HL-60/S4 (cell line): ENCODE measurements around the gene TTC34.

ENCODE experiments used
- in situ Hi-C: fragments of 300-500 bp; cut with MboI; formaldehyde crosslinking; loops from 2 replicates; pipeline ENCODE4 v1.14.3; 2022; ENCODE audit warnings: low sequenced_read_pairs

Gene TTC34, protein sequence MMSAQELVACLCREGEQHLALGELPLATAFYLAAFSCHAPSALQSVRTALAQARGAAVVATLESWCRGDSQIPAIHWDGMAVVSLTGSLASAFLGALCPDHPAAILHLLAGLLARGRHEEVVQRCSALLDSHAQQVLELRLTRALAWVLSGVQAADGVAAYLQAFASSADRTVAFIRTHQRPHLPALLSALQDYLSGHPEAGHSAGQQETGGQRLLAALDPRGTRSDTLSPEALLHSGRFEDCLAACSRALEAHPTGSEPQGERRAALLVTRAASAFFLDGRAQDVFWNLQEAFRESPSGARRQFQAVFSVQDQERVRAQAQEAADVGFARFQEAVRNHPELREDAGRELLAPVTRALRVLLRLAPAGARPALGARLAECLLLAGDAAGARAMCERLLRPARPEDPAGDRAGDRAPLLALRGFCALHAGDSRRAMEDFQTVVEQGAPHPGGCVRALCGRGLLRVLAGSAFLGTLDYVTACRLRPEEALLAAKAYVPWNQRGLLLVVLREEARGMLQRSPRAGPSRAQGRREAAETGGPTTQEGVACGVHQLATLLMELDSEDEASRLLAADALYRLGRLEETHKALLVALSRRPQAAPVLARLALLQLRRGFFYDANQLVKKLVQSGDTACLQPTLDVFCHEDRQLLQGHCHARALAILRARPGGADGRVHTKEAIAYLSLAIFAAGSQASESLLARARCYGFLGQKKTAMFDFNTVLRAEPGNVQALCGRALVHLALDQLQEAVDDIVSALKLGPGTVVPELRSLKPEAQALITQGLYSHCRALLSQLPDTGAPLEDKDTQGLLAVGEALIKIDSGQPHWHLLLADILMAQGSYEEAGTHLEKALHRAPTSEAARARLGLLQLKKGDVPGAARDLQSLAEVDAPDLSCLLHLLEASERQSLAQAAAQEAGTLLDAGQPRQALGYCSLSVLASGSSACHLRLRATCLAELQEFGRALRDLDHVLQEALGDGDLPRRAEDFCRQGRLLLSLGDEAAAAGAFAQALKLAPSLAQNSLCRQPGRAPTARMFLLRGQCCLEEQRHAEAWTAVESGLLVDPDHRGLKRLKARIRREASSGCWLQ

DNA sequence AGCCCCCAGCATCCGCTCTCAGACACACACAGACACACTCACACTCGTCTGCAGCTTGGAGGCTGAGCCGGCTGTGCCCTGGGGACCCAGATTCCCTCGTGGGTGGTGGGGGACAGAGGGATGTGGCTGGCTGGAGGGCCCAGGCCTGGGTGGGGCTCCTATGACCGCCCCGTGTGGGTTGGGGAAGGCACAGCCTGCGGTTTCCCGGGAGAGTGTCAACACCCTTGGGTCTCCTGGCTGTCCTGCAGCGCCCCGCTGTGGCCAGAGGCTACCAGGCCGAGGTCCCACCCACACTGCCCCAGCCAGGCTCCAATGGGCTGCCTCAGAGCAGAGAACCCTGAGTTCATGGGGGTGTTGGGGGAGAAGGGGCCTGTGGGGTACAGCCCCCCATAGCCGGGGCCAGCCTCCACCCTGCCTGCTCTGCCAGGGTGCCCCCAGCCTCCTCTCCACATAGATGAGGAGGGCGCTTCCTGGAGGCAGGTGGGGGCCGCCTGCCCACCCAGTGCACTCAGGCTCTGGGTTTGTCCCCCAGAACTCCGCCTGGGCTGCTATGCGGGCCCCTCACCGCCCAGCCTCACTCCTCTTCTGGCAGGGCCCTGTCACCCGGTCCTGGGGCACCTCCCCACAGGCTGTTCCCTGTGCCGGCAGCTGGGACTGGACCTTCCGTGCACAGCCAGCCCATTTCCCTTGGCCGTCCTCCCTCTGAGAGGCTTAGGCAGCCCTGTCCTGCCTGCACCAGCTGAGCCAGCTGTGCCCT is at the start of gene TTC34:
Gene TTC34 (minus strand): TSS at position 159 of the 757 bp plus-strand sequence. CDS start 866 bp downstream, outside the sequence.
- in situ Hi-C loops, result loop anchor here (10.0 kb wide), 1 partner anchor 387 kb away; the partner anchor contains the start of gene PEX10

DNA sequence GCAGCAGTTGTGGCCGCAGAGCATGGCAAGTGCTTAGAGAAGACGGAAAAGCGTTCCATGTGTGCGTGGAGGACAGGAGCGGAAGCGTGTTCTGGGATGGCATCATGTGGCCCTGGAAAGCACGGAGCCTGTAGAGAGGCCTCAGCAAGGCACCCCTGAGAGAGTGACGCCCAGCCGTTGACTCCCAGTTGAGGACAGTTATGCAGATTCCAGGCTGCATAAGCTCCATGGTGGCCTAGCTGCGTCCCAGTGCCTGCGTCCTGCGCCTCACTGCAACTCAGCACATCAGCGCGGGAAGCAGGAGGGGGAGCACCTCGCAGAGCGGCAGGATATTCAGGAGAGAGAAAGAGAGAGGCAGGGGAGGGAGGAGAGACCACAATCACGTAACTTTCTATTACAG is 49.0 kb upstream of the TTC34 start:
- in situ Hi-C loops, result no loop called here

DNA sequence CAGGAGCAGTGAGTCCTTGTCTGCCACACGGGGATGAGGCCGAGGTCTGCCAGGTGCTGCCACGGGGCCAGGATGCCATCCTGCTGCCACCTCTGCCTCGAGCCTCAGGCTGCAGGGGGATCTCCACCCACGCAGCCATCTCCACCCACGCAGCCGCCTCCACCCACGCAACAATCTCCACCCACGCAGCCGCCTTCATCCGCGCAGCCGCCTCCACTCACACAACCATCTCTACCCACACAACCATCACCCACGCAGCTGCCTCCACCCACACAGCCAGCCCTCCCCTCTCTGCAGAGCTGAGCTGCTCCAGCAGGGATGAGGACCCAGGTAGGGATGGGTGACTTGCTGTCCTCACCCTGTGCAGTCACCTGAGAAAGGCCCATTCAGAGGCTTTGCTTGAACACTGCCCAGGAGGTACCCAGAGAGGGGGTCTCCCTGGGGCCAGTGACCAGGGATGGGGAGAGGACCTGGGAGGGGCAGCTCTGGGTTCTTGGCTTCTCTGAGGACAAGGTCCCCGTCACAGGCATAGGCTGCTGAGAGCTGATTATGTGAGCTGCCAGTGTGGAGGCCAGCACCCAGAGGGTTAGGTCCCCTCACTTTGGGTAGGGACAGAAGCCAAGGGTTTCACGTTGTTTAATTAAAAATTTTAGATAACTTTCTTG is 46.6 kb upstream of the TTC34 start:
- in situ Hi-C loops, result no loop called here

DNA sequence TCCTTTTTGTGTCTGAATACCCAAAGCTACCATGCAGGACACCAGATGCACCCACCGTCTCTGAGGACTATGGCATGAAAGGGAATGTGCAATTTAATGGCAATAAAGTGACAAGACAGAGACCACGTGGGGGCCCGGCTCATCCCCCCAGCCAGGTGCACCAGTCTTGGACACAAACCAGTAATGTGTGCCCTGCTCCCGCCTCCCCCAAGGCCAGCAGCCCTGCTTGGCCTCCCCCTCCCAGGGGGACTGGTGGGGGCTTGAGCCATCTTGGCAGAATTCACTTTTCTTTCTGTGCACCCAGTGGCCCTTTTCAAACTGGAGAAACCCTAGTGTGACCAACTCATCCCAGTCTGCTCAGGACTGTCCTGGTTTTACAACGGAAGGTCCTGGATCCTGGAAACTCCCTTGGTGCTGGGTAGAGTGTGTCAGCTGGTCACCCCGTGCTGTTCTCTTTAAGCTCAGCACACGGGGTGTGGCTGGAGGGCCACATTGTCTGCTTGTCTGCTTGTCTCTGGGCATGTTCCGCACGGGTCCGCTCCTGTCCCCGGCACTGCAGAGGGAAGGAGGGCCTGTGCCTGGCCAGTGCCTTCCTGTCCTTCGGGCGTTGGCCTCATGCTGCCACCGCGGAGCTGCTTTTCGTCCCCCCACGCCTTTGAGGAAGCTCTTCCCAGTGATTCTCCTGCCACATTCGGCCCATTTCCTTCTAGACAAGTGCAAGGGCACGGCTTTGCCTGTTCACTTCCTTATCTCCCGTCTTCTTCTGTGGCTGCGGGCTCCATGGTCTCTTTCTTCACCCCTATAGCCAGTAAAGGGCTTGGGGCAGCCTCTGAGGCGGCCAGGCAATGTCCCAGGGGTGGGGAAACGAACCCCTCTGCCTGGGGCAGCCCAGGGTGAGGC is 45.8 kb upstream of the TTC34 start:
- in situ Hi-C loops, result no loop called here

DNA sequence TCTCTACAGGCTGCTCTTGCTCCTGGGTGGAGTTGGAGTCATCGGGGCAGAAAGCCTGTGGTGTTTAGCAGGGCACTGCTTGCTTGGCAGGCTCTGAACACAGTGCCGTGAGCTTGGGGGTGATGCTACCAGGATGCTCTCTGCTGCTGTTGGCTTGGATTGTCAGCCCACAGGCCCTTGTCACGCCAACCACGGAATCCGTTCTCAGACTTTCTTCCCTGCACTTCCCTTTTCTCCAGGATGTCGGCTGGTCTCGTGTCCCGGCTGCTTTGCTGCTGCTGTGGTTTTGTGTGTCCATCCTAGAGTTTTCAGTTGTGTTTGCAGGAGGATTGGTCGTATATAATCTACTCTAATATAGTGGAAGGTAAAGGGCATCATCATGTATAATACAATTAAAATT is 44.4 kb upstream of the TTC34 start:
- in situ Hi-C loops, result no loop called here

DNA sequence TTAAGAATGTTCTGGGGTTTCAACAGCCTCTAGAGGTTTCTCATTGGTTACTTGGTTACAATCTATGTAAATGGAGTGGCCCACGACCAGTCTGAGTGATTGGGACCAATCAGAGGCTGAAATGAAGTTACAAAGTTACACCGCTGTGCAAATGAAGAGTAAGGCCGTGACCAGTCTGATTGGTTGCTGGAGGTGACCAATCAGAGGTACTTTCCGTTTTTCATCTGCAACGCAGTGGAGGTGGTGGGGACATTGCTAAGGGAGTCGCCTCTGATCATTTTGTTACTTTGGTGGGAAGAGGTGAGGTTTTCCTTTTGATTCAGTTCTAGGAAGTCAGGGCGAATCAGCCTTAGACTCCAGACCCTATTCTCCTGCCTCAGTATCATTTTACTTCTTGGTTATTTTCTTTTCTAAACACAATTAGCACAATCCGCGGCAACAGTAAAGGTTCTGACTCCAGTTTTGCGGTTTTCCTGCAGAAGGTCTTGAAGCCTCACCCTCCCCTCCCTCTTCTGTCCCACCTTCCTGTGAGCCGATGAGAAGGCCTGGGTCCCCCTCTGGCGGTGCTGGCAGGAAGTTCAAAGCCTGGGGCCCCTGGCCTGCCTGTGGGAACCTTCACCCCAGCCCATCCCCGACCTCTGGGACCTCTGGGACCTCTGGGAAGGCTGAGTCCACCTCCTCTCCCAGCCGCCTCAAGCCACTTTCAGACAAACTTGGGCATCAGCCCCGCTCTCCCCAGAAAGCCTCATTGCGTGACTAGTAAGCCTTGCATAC is 38.7 kb upstream of the TTC34 start:
- in situ Hi-C loops, result no loop called here

DNA sequence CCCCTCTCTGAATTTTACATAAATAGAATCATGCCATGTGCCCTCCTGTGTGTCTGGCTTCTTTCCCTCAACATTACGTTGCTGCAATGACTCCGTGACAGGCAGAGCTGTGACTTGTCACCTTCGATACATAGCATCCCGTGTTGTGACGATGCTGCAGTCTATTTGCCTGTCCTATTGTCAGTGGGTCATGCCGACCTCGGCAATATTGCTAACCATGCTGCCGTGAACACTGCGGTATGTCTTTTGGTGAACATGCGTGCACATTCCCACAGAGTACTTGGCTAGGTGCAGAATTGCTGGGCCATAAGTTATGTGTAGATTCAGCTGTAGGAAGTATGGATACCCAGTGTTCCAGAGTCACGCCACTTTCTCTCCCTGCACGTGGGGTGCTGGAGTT is 36.3 kb upstream of the TTC34 start:
- in situ Hi-C loops, result no loop called here

DNA sequence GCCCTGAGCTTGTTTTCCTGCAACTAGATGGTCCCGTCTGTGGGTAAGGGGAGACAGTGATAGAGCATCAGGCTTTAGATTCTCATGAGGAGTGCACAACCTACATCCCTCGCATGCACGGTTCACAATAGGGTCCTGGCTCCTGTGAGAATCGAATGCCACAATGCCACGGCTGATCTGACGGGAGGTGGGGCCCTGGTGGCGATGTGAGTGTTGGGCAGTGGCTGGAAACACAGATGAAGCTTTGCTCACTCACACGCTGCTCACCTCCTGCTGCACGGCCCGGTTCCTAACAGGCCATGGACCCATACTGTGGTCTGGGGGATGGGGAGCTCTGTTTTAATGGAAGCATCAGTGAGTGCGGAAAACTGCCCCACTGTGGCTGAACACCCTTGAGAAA is 35.8 kb upstream of the TTC34 start:
- in situ Hi-C loops, result no loop called here

DNA sequence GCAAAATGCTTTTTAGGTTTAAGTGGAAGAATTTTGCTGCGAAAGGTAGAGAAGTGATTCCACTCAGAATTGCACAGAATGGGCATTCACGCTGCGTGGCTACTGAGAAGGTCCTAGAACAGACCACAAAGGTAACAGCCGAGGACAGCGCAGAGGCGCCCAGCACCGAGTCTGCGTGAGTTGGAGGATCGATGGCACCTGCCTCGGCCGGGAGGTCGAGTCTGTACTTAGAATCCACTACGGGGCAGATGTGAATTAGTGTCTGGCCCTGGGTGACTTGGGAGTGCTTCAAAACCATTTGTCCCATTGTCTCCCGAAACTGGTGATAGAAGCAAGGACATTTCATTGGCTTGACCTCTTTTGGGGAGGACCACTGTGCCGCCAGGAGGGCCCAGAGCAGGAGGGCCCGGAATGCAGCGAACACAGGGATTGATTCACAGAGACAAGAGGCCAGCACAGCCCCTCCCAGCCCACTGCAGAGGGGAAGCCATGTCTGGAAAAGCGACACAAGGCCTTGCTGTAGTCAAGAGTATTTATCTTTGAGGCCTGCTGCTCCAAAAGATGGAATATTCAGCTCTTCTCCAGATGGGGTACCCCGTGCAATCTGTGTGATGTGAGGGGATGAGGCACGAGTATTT is 35.0 kb upstream of the TTC34 start:
- in situ Hi-C loops, result no loop called here

DNA sequence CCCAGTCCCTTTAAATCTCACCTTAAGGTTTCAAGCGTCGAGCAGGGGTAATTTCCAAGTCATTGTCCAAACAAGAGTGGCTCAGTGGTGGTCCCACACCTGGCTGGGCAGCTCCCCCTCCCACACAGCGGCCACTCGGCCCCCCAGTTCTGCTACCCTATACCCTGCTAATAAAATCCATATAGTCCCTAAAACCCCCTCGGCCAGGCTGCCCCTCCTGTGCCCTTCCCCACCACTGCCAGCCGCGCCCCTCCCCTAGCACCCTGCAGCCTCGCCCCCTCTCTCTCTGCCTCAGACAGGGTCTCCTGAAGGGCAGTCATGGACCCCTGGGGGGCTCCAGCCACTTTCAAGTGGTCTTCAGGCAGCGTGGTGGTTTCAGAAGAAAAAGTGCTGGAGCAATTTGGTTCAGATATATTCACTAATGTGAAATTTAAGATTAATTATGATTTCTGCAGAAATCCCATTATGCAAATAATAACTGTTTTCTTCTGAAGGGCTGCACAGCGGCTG is 34.2 kb upstream of the TTC34 start:
- in situ Hi-C loops, result no loop called here

DNA sequence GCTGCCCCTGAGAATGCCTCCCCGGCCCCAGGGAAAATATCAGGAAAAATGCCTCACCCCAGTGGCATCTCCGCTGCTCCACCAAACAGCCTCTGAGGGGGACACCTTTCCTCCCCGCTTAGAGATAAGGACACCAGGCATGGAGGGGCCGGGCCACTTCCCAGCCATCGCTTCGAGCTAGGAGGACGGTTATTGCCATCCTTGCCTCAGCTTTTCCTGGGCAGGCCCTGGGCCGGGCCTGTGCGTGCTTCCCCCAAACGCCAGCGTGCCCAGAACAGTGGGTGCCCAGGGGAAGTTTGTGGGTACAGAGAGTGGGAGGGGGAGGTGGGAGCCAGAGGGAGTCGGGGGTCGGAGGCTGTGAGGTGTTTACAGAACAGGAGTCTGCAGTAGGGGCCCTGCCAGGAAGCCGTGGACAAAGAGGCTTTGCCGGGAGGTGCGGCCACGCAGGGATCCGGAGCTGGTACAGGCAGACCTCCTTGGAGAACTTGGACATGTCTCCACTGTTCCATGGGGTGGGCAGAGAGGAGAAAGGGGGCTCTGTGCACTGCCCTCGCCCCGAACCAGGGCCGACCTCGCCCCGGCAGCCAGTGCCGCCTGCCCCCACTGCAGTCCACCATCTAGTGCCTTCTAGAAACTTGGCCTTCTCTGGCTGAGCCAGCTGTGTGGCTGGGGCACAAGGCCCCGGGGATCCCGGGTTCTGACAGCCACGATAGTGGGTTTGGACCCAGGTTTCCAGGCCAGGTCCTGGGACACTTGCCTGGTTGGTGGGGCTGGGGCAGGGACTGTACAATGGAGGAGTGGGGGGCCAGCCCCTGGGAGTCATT is 33.5 kb upstream of the TTC34 start:
- in situ Hi-C loops, result no loop called here

DNA sequence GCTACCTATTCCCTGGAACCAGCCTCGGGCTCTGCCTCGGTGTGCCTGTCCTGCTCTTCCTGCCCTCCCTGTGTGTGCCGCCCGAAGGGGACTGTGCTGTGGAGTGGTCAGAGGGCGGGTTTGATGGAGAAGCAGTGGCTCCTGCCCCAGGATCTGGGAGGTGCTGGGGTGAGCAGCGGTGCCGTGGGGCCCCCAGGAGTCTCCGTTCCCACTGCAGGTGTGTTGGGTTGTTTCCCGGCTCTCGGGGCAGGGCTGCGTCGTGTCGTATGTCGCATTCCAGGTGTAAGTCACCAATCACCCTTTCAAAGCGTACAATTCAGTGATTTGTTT is 32.6 kb upstream of the TTC34 start:
- in situ Hi-C loops, result no loop called here

DNA sequence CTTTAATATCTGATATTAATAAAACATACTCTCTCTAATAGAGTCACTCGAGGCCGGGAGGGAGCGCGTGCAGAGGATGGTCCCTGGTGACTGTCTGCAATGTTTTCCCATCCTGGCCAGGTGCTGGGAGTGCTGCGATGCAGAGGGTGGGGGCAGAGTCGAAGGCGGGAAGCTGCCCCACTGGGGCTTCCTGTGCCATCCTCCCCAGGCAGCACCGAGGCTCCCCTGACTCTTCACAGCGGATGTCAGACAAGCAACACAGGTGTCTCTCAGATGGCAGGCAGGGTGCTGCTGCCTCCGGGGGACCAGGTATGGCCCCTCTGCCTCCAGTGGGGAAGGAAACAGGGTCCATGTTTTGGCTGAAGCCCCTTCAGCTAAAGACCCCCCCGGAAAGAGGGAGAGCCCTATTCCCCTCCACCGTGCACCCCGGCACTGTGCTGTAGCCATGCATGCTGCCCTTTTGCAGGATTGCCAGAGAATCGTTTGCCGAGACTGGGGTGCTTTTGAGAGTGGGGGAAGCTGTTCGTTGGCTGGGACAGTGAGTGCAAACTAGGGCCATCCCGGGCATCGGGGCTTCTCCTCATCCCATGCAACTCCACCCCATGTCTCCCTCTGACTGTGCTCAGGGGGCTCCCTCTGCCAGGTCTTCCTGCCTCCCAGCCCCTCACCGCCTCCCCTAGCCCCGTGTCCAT is 32.1 kb upstream of the TTC34 start:
- in situ Hi-C loops, result no loop called here

DNA sequence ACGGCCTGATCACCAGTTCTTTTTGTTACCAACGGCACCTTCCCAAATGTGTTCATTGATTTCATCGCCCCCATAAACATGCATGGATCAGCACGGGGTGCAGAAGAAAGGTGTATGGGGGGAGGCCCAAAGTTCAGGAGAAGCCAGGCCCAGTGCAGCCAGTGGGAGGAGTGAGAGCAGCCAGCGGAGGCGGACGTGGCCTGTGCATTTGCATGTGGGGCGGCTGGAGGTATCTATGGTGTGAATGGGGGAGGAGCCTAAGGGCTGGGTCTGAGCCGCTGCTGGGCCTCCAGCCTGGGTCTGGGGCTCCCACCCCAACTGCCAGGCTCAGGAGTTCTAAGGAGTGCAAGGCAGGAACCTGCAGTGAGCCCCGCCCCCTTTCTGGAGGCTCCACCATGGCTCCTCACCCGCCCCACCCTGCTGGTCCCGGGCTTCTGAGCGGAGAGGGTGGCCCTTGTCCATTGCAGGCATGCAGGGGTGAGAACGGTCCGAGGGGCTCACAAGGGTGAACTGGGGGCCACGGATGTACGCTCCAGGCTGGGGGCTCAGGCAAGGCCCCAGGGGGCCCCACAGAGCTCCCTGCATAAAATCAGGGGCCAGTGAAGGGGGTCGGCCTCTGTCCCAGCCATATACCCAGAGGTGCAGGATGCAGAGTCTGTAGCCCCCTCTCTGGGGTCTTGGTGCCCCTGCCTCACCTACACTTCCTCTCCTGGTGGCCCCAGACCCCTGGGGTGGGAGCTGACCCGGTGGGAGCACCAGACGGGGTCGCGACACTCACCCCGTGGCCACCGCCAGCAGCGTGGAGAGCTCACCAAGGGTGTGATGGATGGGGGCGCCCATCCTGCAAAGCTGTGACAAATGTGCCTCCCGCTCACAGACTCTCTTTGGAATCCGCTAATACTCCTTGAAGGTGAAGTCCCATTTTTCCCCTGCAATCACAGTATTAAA is 31.3 kb upstream of the TTC34 start:
- in situ Hi-C loops, result no loop called here

DNA sequence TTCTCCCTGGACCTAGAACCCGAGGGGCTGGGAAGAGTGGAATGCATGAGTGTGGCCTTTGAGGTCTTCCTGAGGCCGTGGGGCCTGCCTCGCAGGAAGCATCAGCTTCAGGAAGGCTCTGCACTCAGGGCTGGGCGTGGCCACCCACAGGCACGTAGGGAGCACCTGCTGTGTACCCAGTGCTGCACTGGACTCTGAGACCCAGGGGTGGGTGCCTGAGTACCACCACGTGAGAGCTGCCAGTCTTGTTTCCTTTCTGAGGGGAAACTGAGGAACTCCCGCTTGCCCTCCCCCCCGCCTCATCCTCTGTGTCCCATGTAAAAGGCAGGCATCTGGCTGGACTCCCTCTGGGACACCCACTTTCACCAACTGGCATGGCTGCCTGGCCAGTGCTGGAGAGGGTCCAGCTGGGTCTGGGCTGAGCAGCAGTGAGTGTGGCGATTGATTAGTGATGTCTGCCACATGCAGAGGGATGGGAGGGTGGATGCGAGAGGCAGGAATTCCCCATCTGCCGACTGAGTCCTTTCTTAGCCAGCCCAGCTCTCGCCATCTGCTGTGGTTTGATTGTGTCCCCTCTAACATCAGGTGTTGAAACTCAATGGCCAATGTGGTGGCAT is 30.2 kb upstream of the TTC34 start:
- in situ Hi-C loops, result no loop called here
